ENCODE data around the gene SORCS3.

The SORCS3 gene

DNA sequence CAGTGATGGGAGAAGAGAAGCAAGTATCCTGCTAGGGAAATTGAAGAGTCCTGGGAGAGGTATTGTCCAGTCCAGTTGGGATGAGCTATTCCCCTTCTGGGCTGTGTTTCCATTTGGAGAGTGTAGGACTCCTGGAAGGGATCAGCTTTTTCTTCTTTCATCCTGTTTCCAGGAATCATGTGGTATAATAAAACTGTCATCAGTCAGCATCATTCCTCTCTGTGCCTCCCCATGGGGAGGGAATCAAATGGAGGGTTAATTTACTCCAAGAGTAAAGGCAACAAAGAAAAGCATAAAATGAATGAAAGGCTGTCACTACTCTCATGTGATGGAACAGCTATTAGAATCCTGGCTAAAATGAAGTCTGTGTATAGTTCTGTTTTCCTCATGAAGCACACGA lies 429.9 kb downstream of the SORCS3 start:
- no peak overlapping the region for H3K4me3 ChIP-seq (ENCODE audit: low read length)
- TF ChIP-seq ZNF274 (IDR thresholded peaks at IDR 0.05; ENCODE audit: low read depth, low read length), result no peak

DNA sequence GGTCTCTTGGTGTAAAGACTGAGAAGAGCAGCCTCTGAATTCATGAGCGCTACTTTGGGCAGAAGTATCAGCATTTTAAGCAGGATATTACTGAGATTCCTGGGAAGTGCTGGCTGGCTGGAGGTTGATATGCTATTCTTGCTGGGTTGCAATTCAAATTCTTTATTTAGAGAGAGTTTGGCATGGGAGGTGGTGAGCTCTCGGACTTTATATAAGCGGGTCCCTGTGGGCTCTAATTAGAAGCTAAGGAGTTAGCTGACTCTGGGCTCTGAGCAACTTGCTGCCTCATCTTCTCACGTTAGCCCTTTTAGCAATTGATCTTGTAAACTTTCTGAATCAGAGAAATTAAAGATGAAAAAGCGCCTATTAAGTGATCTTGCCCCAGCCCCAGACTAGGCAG lies 430.9 kb downstream of the SORCS3 start:
- no peak for TF ChIP-seq ZNF274 (IDR thresholded peaks at IDR 0.05; ENCODE audit: low read depth, low read length)
- H3K4me3 ChIP-seq (ENCODE audit: low read length), result no peak overlapping the region

GRCh38 chr10:105073999-105074398 lies 432.9 kb downstream of the SORCS3 start:
- H3K4me3 ChIP-seq (ENCODE audit: low read length), result no peak overlapping the region
- TF ChIP-seq ZNF274 (IDR thresholded peaks at IDR 0.05; ENCODE audit: low read depth, low read length), result no peak

GRCh38 chr10:105075031-105075430 lies 433.9 kb downstream of the SORCS3 start:
- no peak overlapping the region for H3K4me3 ChIP-seq (ENCODE audit: low read length)
- no peak for TF ChIP-seq ZNF274 (IDR thresholded peaks at IDR 0.05; ENCODE audit: low read depth, low read length)

DNA sequence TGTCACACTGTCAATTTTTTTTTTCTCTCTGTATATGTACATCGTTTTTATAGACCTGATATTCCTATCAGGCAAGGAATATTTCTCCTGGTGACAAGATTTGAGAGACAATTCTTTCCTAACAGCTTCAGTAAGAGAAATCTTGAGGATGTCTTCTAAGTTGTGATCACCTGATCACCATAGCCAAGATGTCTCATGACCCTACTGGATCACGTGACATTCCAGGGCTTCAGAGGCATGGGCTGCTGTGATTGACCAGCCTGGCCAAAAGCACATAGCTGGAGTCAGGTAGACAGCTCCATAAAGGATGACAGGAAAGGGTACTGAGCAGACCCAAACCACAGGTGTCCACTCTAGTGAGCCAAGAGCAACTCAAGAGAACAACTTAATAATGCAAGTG lies 444.9 kb downstream of the SORCS3 start:
- H3K4me3 ChIP-seq (ENCODE audit: low read length), result no peak overlapping the region
- no peak for TF ChIP-seq ZNF274 (IDR thresholded peaks at IDR 0.05; ENCODE audit: low read depth, low read length)

- H3K4me3 ChIP-seq (ENCODE audit: low read length), result no peak overlapping the region
- TF ChIP-seq ZNF274 (IDR thresholded peaks at IDR 0.05; ENCODE audit: low read depth, low read length), result no peak
These were observed 453.0 kb downstream of the SORCS3 start for GRCh38 chr10:105094048-105094447.

- no peak overlapping the region for H3K4me3 ChIP-seq (ENCODE audit: low read length)
- TF ChIP-seq ZNF274 (IDR thresholded peaks at IDR 0.05; ENCODE audit: low read depth, low read length), result no peak
These were observed 455.2 kb downstream of the SORCS3 start for GRCh38 chr10:105096316-105096715.

GRCh38 chr10:105102977-105103376 lies 461.9 kb downstream of the SORCS3 start:
- H3K4me3 ChIP-seq (ENCODE audit: low read length), result no peak overlapping the region
- TF ChIP-seq ZNF274 (IDR thresholded peaks at IDR 0.05; ENCODE audit: low read depth, low read length), result no peak

- no peak for TF ChIP-seq ZNF274 (IDR thresholded peaks at IDR 0.05; ENCODE audit: low read depth, low read length)
- no peak overlapping the region for H3K4me3 ChIP-seq (ENCODE audit: low read length)
These were observed 463.2 kb downstream of the SORCS3 start for GRCh38 chr10:105104297-105104696.

DNA sequence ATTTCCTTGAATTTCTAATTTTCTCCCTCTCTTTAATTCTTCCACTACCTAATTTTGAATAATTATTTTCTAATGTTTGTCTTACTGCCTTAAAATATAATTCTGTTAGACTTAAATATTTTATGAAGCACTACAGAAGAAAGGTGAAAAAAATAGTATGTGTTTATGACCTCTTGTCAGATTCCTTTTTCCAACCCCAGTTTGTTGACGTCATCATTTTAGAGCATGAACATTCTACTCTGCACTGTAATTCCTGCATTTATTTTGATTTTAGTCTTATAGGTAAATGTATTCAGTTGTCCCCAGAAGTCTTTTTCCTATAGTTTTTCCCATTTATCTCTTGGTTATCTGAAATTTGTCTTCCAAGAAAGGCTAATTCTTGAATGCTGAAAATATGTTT lies 468.1 kb downstream of the SORCS3 start:
- H3K4me3 ChIP-seq (ENCODE audit: low read length), result no peak overlapping the region

DNA sequence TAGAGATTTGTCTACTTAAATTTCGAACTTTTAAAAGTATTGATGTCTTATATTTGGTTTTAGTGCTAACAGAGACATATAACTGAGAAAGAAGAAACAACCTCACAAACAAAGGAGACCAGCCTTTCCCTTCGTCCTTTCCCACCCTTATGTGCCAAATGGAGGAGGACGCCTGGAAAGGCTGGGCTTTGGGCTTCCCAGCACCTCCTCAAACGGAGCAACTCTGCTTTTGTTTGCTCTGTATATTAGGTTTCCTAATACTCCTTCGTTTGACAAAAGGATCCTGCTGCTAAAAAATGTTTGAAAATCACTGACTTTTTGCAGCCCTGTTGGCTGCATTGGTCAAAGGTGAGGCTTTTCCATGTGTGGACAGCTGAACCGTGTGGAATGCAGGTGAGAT lies 471.8 kb downstream of the SORCS3 start:
- H3K4me3 ChIP-seq (ENCODE audit: low read length), result no peak overlapping the region
- no peak for TF ChIP-seq ZNF274 (IDR thresholded peaks at IDR 0.05; ENCODE audit: low read depth, low read length)

More for the DNA sequence above, 468.1 kb downstream of the SORCS3 start:
- no peak for TF ChIP-seq ZNF274 (IDR thresholded peaks at IDR 0.05; ENCODE audit: low read depth, low read length)

- no peak overlapping the region for H3K4me3 ChIP-seq (ENCODE audit: low read length)
- TF ChIP-seq ZNF274 (IDR thresholded peaks at IDR 0.05; ENCODE audit: low read depth, low read length), result no peak
These were observed 472.6 kb downstream of the SORCS3 start for GRCh38 chr10:105113666-105114065.

GRCh38 chr10:105121743-105122142 lies 480.7 kb downstream of the SORCS3 start:
- H3K4me3 ChIP-seq (ENCODE audit: low read length), result no peak overlapping the region
- no peak for TF ChIP-seq ZNF274 (IDR thresholded peaks at IDR 0.05; ENCODE audit: low read depth, low read length)

DNA sequence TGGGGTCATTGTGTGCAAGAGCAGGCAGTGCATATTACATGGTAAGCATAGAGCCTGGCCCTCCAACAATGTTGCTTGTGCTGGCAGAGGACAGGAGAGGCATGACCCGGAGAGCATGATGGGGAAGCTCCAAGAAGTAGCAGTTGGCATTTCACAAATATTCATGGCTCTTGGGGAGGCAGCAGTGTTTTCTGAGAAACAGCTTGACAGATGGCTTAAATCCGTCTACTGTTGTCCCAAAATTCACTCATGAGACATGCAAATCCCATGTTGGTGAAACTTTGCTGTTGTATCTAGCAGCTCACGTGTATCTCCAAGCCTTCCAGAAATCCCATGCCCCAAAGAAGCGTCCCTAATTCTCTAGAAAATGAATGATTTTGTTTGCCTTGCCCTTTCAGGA lies 487.0 kb downstream of the SORCS3 start:
- no peak overlapping the region for H3K4me3 ChIP-seq (ENCODE audit: low read length)
- no peak for TF ChIP-seq ZNF274 (IDR thresholded peaks at IDR 0.05; ENCODE audit: low read depth, low read length)

GRCh38 chr10:105138358-105138757 lies 497.3 kb downstream of the SORCS3 start:
- no peak for TF ChIP-seq ZNF274 (IDR thresholded peaks at IDR 0.05; ENCODE audit: low read depth, low read length)
- no peak overlapping the region for H3K4me3 ChIP-seq (ENCODE audit: low read length)

- no peak for TF ChIP-seq ZNF274 (IDR thresholded peaks at IDR 0.05; ENCODE audit: low read depth, low read length)
- no peak overlapping the region for H3K4me3 ChIP-seq (ENCODE audit: low read length)
These were observed 498.3 kb downstream of the SORCS3 start for GRCh38 chr10:105139363-105139896.
